Stimulated activated CD8-positive, alpha-beta memory T cell treated with anti-CD3 and anti-CD28 coated beads, Interleukin-2, amount 100 ng/mL, for 48 hours (primary cell): ENCODE results near the gene CDH13.

Experiments
- DNase-seq, 2 donors: peaks; one replicate each; pipeline ENCODE4 v3.0.0-alpha.2; 2020; ENCODE audit warnings: low read depth in 2 of 2

The CDH13 gene

GRCh38 chr16:83040174-83040573, 413.4 kb downstream of the CDH13 start:
- no peak for DNase-seq

DNA sequence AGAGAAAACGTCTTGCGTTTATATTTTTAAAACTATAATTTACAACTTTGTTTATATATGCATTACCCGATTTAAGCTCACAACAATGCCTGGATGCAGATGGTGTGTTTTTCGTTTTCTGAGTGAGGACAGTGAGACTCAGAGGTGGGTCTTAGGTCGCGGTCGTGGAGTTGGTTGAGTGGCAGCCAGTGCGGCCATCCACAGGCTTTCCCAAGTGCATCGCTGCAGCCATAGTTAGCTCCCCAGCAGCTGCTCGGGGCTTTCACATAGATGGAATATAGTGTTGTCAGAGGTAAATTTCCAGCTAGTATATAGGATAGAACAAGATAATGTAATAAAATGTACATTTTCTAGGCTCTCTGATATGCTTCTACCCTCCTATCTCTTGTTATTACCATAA, 417.8 kb downstream of the CDH13 start:
- no peak for DNase-seq

GRCh38 chr16:83045790-83046189, 419.0 kb downstream of the CDH13 start:
- DNase-seq = no peak

DNA sequence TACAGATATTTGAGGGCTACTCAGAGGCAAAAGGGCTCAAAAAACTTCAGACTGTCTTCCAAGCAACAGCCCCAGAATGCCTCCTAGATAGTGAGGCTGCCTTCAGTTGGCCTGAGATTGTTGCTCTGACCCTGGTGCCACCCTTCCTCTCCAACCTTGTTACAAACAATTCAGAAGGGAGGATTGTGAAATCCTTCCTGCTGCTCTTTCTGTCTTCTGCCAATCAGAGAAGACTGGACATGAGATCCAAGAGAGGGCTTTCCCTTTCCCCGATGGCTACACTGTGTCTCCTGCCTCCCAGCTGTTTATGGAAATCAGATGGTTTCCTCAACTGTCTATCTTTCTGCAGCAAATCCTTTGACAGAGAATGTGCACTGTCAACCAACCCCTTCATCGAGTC, 419.9 kb downstream of the CDH13 start:
- no peak for DNase-seq

DNA sequence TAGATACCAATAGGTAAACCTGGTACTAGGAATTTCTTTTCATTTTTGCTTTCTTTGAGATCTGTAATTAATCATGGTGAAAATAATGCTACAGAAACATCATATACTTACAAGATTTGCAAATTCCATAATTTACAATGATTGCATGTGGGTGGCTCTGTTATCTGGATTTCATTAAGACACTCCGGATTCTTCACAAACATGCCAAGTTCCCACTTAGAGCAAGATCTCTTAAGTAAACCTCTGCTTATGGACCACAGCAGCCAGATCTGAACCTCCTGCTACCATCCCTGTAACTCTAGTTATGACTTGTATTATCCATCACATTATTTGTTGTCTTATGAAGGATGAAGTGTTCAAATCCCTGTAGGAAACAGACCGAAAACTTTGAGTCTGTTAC, 424.7 kb downstream of the CDH13 start:
- no peak for DNase-seq

- no peak for DNase-seq
These were observed 427.5 kb downstream of the CDH13 start for GRCh38 chr16:83054283-83054682.

DNA sequence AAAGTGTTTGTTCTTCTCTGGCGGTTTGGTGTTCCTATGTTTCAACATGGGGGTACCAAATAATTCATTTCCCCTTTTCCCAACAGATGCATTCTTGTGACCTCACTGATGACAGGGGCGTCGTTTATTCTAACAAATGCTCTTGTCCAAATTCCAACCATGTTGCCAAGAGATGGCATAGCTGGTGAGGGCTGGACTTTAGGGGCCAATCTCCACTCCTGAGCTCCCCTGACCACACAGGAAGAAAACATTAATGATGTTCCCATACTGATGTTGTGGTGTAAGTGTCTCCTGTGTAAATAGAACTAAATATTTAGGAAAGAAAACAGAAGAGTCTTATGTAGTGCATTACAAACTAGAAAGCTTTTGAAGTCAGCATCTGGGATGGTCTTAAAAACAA, 431.6 kb downstream of the CDH13 start:
- DNase-seq = no peak

DNA sequence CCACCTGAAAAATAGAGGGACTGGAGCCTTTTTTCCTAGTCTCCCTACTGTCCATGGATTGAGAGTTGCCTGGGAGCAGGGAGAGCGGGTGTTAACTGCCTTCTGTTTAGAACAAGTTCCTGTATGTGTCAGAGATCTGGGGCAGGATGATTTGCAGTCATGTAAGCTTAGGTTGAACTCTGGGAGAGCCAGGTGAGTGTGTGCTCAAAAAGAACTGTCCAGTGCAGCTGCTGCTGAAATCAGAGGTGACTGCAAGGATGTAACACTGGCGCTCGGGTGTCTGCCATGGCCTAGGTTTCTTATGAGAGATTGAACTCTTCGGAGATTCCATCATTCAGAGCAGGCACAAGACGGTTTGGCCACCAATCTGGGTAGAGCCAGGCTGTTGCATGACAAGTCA, 432.5 kb downstream of the CDH13 start:
- DNase-seq = no peak

- no peak for DNase-seq
These were observed 439.2 kb downstream of the CDH13 start for GRCh38 chr16:83066011-83066410.

GRCh38 chr16:83066881-83067280, 440.1 kb downstream of the CDH13 start:
- no peak for DNase-seq

- DNase-seq = no peak
These were observed 441.9 kb downstream of the CDH13 start for GRCh38 chr16:83068686-83069085.

DNA sequence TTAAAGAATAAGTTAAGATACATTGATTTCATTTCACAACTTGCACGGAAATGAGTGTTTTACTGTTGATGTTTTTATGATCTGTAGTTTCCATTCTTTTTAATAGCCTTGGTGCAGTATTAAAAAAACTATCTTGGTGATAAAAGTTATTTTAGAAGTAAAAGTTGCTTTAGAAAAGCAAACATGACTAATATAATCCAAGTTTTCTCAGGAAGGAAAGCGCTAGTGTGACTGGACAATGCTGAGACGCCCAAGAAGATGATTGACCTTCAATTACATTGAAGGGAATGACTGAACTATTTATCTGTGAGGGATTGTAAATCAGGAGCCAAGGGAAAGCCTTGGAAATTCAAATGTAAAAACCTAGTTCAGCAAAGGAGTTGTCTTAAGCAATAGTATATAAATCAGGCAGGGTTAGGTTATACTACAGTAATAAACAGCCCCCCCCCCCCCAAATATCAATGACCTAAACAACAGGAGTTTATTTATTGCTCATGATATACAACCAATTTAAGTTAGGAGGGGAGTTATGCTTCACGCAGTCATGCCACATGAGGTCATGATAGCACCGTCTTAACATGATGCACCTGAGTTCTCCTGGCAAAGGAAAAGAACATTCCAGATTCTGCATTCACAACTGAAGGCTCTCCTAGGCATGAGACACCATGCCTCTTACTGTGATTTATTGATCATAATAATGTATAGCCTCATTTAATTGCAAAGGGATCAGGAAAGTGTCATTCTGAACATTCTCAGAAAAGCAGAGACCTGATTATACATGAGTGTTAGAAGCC, 443.8 kb downstream of the CDH13 start:
- DNase-seq = no peak

DNA sequence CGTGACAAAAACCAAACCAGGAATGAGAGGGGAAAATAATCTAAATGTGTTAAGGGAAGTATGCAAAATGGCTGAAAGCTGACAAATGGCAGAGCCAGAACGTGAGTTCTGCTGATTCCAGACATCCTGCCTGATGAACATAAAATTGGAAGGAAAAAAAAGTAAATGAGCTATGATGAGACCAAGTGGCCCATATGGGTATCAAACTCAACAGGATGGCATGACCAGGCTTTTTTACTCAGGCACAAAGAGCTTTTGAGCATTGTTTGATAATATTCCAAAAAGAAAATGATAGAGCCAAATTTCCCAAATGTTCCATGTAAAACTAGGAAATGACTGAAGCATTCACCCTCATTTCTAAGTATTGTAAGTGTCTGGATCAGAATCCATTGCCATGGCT, 449.2 kb downstream of the CDH13 start:
- no peak for DNase-seq

GRCh38 chr16:83083361-83083760, 456.6 kb downstream of the CDH13 start:
- no peak for DNase-seq

DNA sequence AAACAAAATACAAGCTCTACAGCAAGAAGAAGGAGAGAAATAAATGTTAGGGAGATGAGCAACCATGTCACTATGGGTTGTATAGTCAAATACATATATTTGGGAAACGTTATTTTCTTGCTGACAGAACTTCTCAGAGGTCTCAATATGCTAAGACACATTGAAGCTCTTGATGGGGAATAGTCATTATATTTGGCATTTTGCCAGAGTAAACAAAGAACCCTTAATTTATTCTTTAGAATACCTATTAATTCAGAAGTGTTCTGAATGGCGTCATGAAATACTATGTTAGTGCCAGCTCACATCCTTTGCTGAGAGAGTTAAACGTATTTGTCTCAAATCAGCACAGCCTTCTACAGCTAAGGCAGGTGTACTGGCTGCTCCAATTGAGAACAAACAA, 458.9 kb downstream of the CDH13 start:
- DNase-seq = no peak

DNA sequence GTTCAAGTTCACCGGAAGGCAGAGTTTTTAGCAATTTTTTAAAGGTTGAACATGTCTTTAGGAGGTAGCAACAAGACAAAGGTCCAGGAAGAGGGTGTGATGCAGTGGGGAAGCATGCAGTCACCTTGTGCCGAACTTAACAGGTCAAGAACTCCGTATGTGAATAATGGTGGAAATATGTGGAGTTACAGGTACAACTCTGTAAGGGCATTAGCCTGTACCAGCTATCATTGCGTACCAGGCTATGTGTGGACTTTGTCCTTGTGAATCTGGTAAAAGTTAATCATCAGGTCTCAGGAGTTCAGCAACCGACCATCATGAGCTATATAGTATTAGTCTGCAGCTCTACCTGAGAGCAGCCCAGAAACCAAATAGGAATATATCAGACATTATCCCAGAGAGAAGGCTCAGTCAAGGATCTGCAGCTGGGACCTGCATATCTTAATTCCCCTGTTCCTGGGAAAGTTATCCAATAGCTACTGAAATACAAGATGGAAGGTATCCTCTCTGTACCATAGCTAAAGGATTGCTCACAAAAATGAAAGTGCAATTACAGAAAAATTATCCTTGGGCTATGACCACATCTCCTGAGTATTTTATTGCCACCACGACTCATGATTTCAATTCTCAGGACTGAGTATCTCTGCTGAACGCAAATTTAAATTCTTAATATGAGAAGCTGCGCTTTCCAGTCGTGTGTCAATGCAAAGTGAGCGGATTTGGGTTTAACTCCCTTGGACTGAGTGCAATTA, 469.3 kb downstream of the CDH13 start:
- DNase-seq = no peak

DNA sequence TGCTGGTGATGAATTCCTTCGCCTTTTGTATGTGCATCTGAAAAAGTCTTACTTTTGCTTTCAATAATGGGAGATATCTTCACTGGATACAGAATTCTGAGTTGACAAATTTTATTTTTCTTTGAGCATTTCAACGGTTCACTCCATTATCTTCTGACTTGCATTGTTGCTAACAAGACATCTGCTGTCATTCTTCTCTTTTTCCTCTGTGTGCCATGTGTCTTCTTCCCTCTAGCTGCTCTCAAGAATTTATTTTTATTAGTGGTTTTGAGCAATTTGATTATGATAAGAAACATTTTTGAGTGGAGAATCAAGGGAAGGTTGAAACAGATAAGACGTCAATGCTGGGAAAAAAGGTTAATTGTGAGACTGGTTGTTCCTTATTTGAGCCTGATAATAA, 471.8 kb downstream of the CDH13 start:
- DNase-seq = no peak

DNA sequence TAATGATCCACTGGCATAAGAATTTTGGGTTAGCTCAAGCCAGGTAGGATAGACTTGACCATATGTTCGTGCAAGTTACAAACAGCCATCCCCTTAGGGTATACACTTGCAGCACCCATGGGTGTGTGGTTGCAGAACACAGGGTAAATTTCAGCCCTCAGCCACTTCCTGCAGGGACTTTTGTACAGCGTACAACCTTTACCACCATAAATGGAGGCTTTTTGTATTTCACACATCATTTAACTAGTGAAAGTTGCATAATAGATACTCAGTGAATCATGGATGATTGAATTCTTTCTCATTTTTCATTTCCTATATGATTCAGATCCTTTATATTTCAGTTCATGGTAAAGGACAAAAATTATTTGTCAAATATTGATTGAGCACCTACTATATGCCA, 473.9 kb downstream of the CDH13 start:
- no peak for DNase-seq

DNA sequence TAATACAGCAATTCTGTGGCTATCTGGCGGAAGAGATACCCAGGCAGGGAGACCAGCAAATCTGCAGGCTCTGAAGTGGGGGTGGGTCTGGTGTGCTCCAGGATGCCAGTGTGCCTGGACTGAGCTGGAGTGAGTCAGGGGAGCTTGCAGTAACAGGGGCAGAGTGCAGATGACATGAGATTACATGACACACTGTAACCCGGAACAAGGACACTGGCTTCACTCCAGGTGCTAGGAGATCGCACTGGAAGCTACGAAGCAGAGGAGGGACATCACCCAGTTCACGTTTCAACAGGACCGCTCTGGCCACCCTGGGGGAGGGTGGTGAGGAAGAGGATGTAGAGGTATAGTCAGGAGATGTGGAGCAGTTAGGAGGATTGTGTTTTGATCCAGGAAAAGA, 475.6 kb downstream of the CDH13 start:
- no peak for DNase-seq

- DNase-seq = no peak
These were observed 478.7 kb downstream of the CDH13 start for GRCh38 chr16:83105279-83106077.

DNA sequence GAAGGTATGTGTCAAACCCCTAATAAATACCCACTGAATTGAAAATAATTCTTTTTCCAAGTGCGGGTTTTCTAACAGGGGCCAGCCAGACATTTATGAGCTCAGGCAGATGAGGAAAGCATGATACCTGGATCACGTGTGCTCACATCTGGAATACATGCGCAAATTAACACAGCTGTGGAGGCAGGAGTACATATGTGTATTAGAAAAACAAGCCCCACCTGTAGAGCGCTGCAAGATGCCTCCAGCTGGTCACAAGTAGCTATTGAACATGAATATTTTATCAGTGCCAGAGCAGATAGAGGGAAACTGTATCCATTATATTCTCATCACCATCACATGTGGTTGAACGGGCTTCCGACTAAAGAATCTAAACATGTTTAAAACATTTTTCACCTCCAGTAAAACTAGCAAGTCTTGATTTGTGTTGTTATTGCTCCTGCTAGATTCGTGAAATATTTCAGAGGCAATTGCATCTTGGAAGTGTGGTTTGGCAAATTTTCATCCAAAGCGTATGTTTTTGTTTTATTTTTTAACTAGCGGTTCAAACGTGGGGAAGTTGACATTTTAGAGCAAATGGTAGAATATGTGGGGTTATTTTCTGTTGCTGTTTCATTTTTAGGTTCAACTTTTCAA, 482.8 kb downstream of the CDH13 start:
- no peak for DNase-seq

GRCh38 chr16:83110269-83110668, 483.5 kb downstream of the CDH13 start:
- no peak for DNase-seq
